Transverse colon (tissue), 4 donors: ENCODE results near the gene SCTR. TPM values are rescaled to one million over a fixed set of nuclear protein-coding genes. Genes with fewer than 3 reads are reported as not detected.

ENCODE experiments used
- DNase-seq: peaks from one replicate; pipeline ENCODE4 v3.0.0-alpha.2; 2019
- H3K27ac ChIP-seq, 4 donors: fragments of 200-600 bp; sonication (generic); 2 replicates each; pipeline ENCODE4 v1.5.1; 2016 to 2018; ENCODE audit warnings: inconsistent platforms in 4 of 4
- H3K27me3 ChIP-seq: fragments of 200-600 bp; sonication (generic); 2 replicates; pipeline ENCODE4 v1.5.1; 2017; ENCODE audit warnings: inconsistent platforms
- H3K36me3 ChIP-seq, 4 donors: fragments of 200-600 bp; sonication (generic); 2 replicates each; pipeline ENCODE4 v1.5.1; 2017 to 2019; ENCODE audit warnings: inconsistent platforms in 4 of 4
- H3K4me1 ChIP-seq, 4 donors: fragments of 200-600 bp; sonication (generic); 2 replicates each; pipeline ENCODE4 v1.5.1; 2017 to 2020; ENCODE audit warnings: inconsistent platforms in 4 of 4
- H3K4me3 ChIP-seq, 4 donors: fragments of 200-600 bp; sonication (generic); 1 replicate in 1 of 4; 2 replicates in 3 of 4; pipeline versions ENCODE4 v1.5.1 to v1.6.1; 2017 to 2019; ENCODE audit warnings: inconsistent platforms in 4 of 4
- H3K9me3 ChIP-seq, 2 donors: fragments of 200-600 bp; sonication (generic); 2 replicates each; pipeline ENCODE4 v1.5.1; 2017 to 2019; ENCODE audit warnings: inconsistent platforms in 2 of 2
- EP300 ChIP-seq: sonication (generic); formaldehyde crosslinking; IDR thresholded peaks from one replicate; pipeline ENCODE4 v1.6.1; 2017; ENCODE audit warnings: antibody characterized with exemption, low read depth
- POLR2A ChIP-seq: fragments of 450-650 bp; IDR thresholded peaks from one replicate; pipeline ENCODE4 v1.6.1; 2016; ENCODE audit warnings: antibody characterized with exemption, mild to moderate bottlenecking, moderate library complexity
- POLR2AphosphoS5 ChIP-seq, 3 donors: sonication (generic); formaldehyde crosslinking; IDR thresholded peaks; one replicate each; pipeline ENCODE4 v1.6.1; 2016; ENCODE audit warnings: antibody characterized with exemption in 3 of 3
- WGBS, 2 donors: methylation state at CpG; one replicate each; pipeline ENCODE4 v1.1.5; 2018; ENCODE audit warnings: low coverage in 1 of 2; 5-methylcytosine and 5-hydroxymethylcytosine counted together
- in situ Hi-C, 4 donors: fragments of 200-750 bp; cut with MboI; loops; one replicate each; pipeline versions ENCODE4 v1.15.0 to v1.15.1; 2017; ENCODE audit warnings: low sequenced_read_pairs in 3 of 4, low pct_ligation_motif_present in 1 of 4, low pct_unique_long_range_greater_than_20kb in 1 of 4
- intact Hi-C: fragments of 100-400 bp; cut with DNase I; formaldehyde crosslinking; loops from one replicate; pipeline ENCODE4 v1.15.1; 2023; ENCODE audit warnings: low total_unique reads
- total RNA-seq, 4 donors: library from RNA; depleted of rRNA; stranded (reverse); fragments of >200 nt; gene quantifications; one replicate each; pipeline ENCODE4 v1.1.0, GENCODE V29; 2016
- TF ChIP-seq, protein P1 (sequence below), 5 experiments: fragments of 200-600 bp in 3 of 5; fragments of 450-650 bp in 2 of 5; sonication (generic) in 3 of 5; IDR thresholded peaks; 1 replicate in 2 of 5; 2 replicates in 3 of 5; pipeline ENCODE4 v1.5.1; 2016 to 2017; ENCODE audit warnings: antibody characterized with exemption in 5 of 5, inconsistent platforms in 3 of 5, mild to moderate bottlenecking in 2 of 5, moderate library complexity in 1 of 5

Gene SCTR
- total RNA-seq, 4 donors from 2014 or later: not detected

DNA sequence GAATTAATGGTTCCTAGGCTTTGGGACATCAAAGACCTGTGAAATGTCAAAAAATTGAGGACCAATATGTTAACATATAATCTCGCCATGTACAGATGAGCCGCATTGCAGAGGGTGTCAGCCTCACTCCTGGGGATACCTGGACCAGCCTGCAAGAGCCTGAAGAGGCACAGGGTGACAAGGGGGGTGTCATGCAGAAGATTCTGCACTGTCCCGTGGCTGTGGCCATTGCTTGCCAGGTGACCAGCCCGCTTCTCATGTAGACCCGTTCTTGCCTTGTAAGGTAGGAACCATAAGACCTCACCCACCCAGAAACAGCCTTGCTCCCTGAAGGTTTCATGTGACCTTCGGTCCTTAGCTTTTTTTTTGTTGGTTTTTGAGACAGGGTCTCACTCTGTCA, 55.2 kb downstream of the SCTR start:
- Histone ChIP-seq H3K9me3 (no peaks in the 10 kb centered on the region), H3K4me3 (no peak overlapping the region), H3K27me3 (no peaks in the 10 kb centered on the region), H3K4me1 (peaks cover 0 to 4% (median 0%) of the 10 kb centered on the region in 4 donors), H3K27ac (no peak overlapping the region), H3K36me3 (no peaks in the 10 kb centered on the region)
- no peak for DNase-seq
- intact Hi-C loops (no loop called here), in situ Hi-C loops (loop anchor here in 1 of 4 donors (5.0 kb wide), 1 partner anchor 62 kb away; no protein-coding TSS in a partner anchor)
- WGBS, 2 donors: 80 to 96% methylated on average over 4 to 6 of the region's 6 CpGs
- TF ChIP-seq POLR2AphosphoS5 (IDR thresholded peaks at IDR 0.05) (no peak), POLR2A (no peak), EP300 (no peak)
- TF ChIP-seq, protein P1, sequence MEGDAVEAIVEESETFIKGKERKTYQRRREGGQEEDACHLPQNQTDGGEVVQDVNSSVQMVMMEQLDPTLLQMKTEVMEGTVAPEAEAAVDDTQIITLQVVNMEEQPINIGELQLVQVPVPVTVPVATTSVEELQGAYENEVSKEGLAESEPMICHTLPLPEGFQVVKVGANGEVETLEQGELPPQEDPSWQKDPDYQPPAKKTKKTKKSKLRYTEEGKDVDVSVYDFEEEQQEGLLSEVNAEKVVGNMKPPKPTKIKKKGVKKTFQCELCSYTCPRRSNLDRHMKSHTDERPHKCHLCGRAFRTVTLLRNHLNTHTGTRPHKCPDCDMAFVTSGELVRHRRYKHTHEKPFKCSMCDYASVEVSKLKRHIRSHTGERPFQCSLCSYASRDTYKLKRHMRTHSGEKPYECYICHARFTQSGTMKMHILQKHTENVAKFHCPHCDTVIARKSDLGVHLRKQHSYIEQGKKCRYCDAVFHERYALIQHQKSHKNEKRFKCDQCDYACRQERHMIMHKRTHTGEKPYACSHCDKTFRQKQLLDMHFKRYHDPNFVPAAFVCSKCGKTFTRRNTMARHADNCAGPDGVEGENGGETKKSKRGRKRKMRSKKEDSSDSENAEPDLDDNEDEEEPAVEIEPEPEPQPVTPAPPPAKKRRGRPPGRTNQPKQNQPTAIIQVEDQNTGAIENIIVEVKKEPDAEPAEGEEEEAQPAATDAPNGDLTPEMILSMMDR (IDR thresholded peaks at IDR 0.05): no peak

DNA sequence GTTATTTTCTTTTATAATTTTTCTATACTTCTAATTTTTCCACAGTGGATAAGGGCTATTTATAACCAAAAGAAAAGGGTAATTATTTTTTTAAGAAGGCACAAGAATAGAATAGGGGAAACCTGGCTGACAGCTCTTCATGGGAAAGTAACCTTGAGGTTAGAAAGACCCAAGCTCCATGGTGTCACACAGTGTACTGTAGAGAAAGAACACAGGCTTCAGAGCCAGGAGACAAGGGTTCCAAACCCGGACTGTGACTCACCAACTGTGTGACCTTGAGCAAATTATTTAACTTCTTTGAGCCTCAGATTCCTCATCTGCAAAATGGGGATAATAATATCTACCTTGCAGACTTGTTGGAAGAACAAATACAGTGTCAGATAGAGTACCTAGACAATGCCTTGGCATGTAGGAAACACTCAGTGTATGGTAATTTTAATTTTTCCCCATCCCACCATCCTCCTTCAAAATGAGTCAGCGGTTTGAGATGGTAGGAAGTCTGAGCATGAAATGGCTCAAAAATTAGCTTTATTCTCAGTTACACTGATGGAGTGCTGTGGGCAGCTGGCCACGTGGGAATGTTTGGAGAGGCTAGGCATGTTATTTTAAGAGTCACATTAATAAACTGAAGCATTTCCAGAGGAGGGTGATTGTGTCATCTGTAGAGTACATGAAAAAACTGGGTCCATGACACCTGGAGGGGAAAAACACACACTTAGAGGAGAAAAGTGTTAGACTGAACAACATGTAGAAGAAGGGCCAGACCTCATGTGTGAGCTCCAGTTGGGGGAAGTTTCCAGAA, 55.9 kb downstream of the SCTR start:
- intact Hi-C loops: no loop called here
- no peak for DNase-seq
- no peak overlapping the region for H3K27ac ChIP-seq
- TF ChIP-seq, protein P1 (IDR thresholded peaks at IDR 0.05): no peak
- no peak for TF ChIP-seq POLR2A
- no peak for TF ChIP-seq EP300
- TF ChIP-seq POLR2AphosphoS5 (IDR thresholded peaks at IDR 0.05): no peak
- WGBS, 2 donors: 57 to 63% methylated on average over 3 of the region's 3 CpGs
- no peaks in the 10 kb centered on the region for H3K27me3 ChIP-seq
- no peaks in the 10 kb centered on the region for H3K36me3 ChIP-seq
- H3K9me3 ChIP-seq: no peaks in the 10 kb centered on the region
- peaks cover 0 to 4% (median 0%) of the 10 kb centered on the region in 4 donors for H3K4me1 ChIP-seq
- in situ Hi-C loops: loop anchor here in 1 of 4 donors (5.0 kb wide), 1 partner anchor 61 kb away; no protein-coding TSS in a partner anchor
- H3K4me3 ChIP-seq: no peak overlapping the region

DNA sequence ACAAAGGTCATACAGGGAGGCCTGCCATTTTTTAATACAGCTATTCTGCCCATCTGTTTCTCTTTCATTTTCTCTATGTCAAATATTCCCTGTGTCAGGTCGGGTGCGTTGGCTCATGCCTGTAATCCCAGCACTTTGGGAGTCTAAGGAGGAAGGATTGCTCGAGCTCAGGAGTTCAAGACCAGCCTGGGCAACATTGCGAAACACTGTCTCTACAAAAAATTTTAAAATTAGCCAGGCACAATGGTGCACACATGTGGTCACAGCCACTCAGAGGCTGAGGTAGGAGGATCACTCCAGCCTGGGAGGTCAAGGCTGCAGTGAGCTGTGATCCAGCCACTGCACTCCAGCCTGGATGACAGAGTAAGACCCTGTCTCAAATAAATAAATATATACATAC, 57.9 kb downstream of the SCTR start:
- H3K4me1 ChIP-seq: no peaks in the 10 kb centered on the region
- DNase-seq: no peak
- H3K27ac ChIP-seq: no peak overlapping the region
- no peaks in the 10 kb centered on the region for H3K36me3 ChIP-seq
- in situ Hi-C loops: loop anchor here in 1 of 4 donors (5.0 kb wide), 1 partner anchor 59 kb away; no protein-coding TSS in a partner anchor
- no peak for TF ChIP-seq POLR2A
- TF ChIP-seq EP300: no peak
- no peak for TF ChIP-seq POLR2AphosphoS5 (IDR thresholded peaks at IDR 0.05)
- TF ChIP-seq, protein P1 (IDR thresholded peaks at IDR 0.05): no peak
- H3K27me3 ChIP-seq: no peaks in the 10 kb centered on the region
- no peak overlapping the region for H3K4me3 ChIP-seq
- no peaks in the 10 kb centered on the region for H3K9me3 ChIP-seq
- intact Hi-C loops: loop anchor here (1.0 kb wide), 1 partner anchor 48 kb away; no protein-coding TSS in a partner anchor
- WGBS, 2 donors: 72 to 84% methylated on average over 4 of the region's 4 CpGs

DNA sequence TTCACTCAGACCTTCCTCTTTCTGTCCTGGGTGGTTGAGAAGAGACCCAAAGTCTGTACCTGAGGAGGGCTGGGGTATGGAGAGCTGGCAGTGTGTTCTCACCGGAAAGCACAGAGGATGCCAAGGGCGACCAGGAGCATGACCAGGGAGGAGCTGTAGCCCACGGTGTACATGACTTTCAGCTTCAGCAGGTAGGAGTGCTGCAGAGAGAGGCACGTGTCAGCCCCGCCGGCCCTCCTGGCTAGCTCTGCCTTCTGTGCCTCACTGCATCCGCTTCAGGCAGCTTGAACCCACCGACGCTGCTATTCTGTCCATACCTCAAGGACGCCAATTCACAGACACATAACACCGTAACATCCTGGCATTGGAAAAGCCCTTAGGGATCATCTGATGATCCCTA, 58.6 kb downstream of the SCTR start:
- H3K27me3 ChIP-seq: no peaks in the 10 kb centered on the region
- DNase-seq: no peak
- no peaks in the 10 kb centered on the region for H3K4me1 ChIP-seq
- H3K9me3 ChIP-seq: no peaks in the 10 kb centered on the region
- intact Hi-C loops (loop anchor here (1.0 kb wide), 1 partner anchor 49 kb away; no protein-coding TSS in a partner anchor), in situ Hi-C loops (loop anchor here in 1 of 4 donors (5.0 kb wide), 1 partner anchor 58 kb away; no protein-coding TSS in a partner anchor)
- no peaks in the 10 kb centered on the region for H3K36me3 ChIP-seq
- H3K27ac ChIP-seq: no peak overlapping the region
- no peak overlapping the region for H3K4me3 ChIP-seq
- 91 to 93% methylated on average over 7 to 11 of the region's 11 CpGs for WGBS, 2 donors
- TF ChIP-seq EP300 (no peak), POLR2A (no peak)
- TF ChIP-seq, protein P1 (IDR thresholded peaks at IDR 0.05): no peak
